Epidermal melanocyte (primary cell): Measurements from ENCODE around the gene MPC2.
"Not testable (repeated sequence)": the region's sequence is repeated elsewhere in the genome, so short reads cannot be mapped to it uniquely, and the experiment has no call there.

ENCODE experiments used
- DNase-seq: peaks from one replicate; pipeline ENCODE4 v3.0.0; 2011; ENCODE audit warnings: low spot score; ENCODE audit not compliant: insufficient read length

MPC2 gene

GRCh38 chr1:167934426-167935215 is 2.3 kb downstream of the MPC2 start:
- no peak for DNase-seq

GRCh38 chr1:167933788-167934187 is 3.1 kb downstream of the MPC2 start:
- no peak for DNase-seq

GRCh38 chr1:167929725-167930124 is 7.1 kb downstream of the MPC2 start:
- no peak for DNase-seq

- not testable (repeated sequence) for DNase-seq
Observed at GRCh38 chr1:167928919-167929318, 8.0 kb downstream of the MPC2 start.

GRCh38 chr1:167928457-167928852 is 8.4 kb downstream of the MPC2 start:
- DNase-seq = no peak

- no peak for DNase-seq
Observed at GRCh38 chr1:167927046-167927754, 9.7 kb downstream of the MPC2 start.

- no peak for DNase-seq
Observed at GRCh38 chr1:167926486-167926997, 10.3 kb downstream of the MPC2 start.

- DNase-seq = no peak
Observed at GRCh38 chr1:167924543-167925231, 12.2 kb downstream of the MPC2 start.

DNA sequence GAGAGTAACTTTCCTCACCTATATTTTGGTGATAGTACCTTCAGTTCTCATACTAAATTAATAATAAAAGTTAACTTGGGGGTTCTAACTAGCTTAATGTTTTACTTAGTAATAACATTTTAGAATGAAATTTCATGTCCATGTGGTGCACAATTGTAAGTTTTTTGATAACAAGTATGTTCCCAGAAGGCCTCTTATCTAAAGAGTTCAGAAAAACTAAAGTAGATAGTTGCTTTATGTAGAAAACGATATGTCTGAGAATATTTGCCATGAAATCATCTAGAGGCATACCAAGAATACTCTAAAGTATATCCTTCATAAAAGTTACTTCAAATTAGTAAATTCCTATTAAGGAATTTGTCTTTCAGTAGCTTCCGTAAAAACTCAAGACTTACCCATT is 12.8 kb downstream of the MPC2 start:
- DNase-seq = no peak

DNA sequence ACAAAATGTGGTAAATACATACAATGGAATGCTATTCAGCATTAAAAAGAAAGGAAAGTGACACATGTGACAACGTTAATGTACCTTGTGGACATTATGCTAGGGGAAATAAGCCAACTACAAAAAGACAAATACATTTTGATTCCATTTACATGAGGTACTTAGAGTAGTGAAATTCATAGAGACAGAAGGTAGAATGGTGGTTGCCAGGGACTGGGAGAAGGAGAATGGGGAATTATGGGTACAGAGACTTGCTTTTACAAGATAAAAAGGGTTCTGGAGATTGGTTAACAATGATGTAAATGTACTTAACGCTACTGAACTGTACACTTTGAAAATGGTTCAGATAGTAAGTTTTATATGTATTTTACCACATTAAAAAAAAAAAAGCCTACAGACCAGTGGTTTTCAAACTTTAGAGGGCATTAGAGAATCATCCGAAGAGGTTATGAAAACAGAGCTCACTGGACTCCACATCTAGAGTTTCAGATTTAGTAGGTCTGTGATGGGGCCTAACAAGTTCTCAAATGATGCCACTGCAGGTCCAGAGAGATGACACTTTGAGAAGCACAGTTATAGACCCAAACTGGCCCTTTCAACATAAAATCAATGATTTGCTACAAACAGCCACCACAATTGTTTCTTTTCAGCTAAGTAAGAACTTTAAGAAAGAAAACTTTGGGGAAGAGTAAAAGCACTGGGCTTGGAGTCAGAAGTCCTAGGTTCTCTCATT is 13.4 kb downstream of the MPC2 start:
- no peak for DNase-seq

- no peak for DNase-seq
Observed at GRCh38 chr1:167922611-167923074, 14.2 kb downstream of the MPC2 start.

DNA sequence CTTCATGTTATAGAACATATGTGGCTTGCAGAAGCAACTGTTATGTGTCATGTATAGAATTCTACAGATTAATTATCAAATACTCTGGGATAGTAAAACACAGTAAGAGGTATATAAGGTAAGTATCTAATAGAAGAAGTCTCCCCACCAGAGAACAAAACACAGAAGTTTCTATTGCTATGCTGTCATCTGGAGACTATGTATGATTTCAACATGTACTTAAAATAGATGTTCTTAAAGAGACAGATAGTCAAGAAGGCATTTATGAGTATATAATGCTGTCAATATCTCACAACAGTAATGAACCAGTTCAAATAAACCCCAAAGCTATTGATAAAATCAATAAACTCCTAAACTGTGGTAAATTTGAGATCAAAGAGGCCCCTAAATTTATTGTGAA is 14.8 kb downstream of the MPC2 start:
- DNase-seq = no peak

GRCh38 chr1:167916766-167917511 is 19.9 kb downstream of the MPC2 start:
- no peak for DNase-seq

GRCh38 chr1:167915569-167915968 is 21.3 kb downstream of the MPC2 start:
- DNase-seq = no peak

- no peak for DNase-seq
Observed at GRCh38 chr1:167913895-167914496, 22.9 kb downstream of the MPC2 start, which contains the start of gene ADCY10. TSS of gene ADCY10 (minus strand) at chr1:167914134. CDS start at chr1:167905140, 8,994 bp downstream.

- DNase-seq = no peak
Observed at GRCh38 chr1:167912294-167912693, 24.6 kb downstream of the MPC2 start.

- no peak for DNase-seq
Observed at GRCh38 chr1:167911413-167911812, 25.5 kb downstream of the MPC2 start.

- DNase-seq = no peak
Observed at GRCh38 chr1:167910530-167910929, 26.3 kb downstream of the MPC2 start.

DNA sequence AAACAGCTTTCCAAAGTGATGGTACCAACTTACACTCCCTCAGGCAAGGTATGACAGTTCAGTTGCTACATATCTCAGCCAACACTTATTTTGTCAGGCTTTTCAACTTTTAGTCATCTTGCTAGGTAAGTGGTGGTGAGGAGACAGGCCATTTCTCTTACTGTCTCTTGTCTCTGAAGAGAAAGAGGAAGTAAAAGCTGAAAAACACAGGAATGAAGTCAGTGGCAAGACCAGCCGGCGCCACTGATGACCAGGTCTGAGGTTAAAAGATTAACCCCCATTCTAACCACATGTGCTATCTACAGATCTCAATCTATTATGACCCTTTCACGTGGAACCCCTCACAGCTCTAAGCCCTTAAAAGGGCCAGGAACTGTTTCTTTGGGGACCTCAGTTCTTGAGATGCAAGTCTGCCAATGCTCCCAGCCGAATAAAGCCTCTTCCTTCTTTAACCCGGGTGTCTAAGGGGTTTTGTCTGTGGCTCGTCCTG is 27.1 kb downstream of the MPC2 start:
- no peak for DNase-seq

DNA sequence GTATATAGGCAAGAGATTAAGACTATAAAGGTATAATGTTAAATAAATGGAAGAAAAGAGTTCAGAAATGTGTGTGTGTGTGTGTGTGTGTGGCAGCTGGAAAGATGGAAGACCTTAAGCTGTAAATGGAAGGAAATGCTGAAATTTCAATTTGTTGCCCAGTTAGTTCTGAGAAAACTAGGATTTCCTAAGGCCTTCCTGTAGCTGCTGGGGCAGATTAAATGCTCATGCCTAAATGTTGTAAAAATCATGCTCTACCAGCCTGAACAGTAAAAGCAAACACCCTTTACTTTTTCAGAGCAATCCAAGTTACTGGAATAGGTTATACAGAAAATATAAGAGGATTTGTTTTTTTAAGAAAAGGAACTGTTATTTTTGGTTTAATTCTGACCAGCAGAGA is 31.2 kb downstream of the MPC2 start:
- no peak for DNase-seq
